CD14-positive monocyte (primary cell): ENCODE data around the gene FAM72B. TPM values are rescaled to one million over a fixed set of nuclear protein-coding genes. Genes with fewer than 3 reads are reported as not detected.
"Not testable (repeated sequence)": the region's sequence is repeated elsewhere in the genome, so short reads cannot be mapped to it uniquely, and the experiment has no call there.

Experiments
- DNase-seq, 3 donors: peaks; one replicate each; pipeline ENCODE4 v3.0.0-alpha.2; 2011 to 2022
- H2AFZ ChIP-seq: 2 replicates; pipeline ENCODE4 v1.6.0; 2012; ENCODE audit warnings: mild to moderate bottlenecking, low read depth, low read length, inconsistent platforms; ENCODE audit not compliant: insufficient read depth, poor library complexity, severe bottlenecking
- H3K27ac ChIP-seq, 2 donors: 1 replicate in 1 of 2; 2 replicates in 1 of 2; pipeline ENCODE4 v1.5.1; 2012 to 2013; ENCODE audit warnings: low read length in 2 of 2, control low read depth in 1 of 2, inconsistent platforms in 1 of 2, low read depth in 1 of 2, mild to moderate bottlenecking in 1 of 2
- H3K27me3 ChIP-seq, 2 donors: one replicate each; pipeline versions ENCODE4 v1.6.0 to v1.6.1; 2011 to 2013; ENCODE audit warnings: low read length in 2 of 2; ENCODE audit not compliant: control insufficient read depth in 2 of 2, insufficient read depth in 2 of 2
- H3K36me3 ChIP-seq, 2 donors: replicated peaks in 1 of 2; 1 replicate in 1 of 2; 2 replicates in 1 of 2; pipeline versions ENCODE4 v1.5.1 to v1.6.1; 2012 to 2013; ENCODE audit warnings: low read length in 2 of 2, control low read depth in 1 of 2, inconsistent platforms in 1 of 2, mild to moderate bottlenecking in 1 of 2; ENCODE audit not compliant: insufficient read depth in 2 of 2, control insufficient read depth in 1 of 2
- H3K4me1 ChIP-seq, 2 donors: 1 replicate in 1 of 2; 2 replicates in 1 of 2; pipeline versions ENCODE4 v1.5.1 to v1.6.1; 2012 to 2013; ENCODE audit warnings: low read length in 2 of 2, control low read depth in 1 of 2, inconsistent platforms in 1 of 2, mild to moderate bottlenecking in 1 of 2, moderate library complexity in 1 of 2; ENCODE audit not compliant: insufficient read depth in 2 of 2, control insufficient read depth in 1 of 2
- H3K4me2 ChIP-seq: replicated peaks from 2 replicates; pipeline ENCODE3; 2012; ENCODE audit warnings: low read length, moderate library complexity, mild to moderate bottlenecking; ENCODE audit not compliant: poor library complexity, severe bottlenecking; ENCODE audit errors: extremely low read depth
- H3K4me3 ChIP-seq, 3 experiments: fragments of 200-600 bp in 1 of 3; sonication (generic) in 1 of 3; replicated peaks in 1 of 3; 1 replicate in 2 of 3; 2 replicates in 1 of 3; pipeline ENCODE4 v1.5.1; 2011 to 2013; ENCODE audit warnings: low read length in 3 of 3, mild to moderate bottlenecking in 3 of 3, control low read depth in 2 of 3, low read depth in 2 of 3, inconsistent platforms in 1 of 3, moderate library complexity in 1 of 3
- H3K79me2 ChIP-seq: 2 replicates; pipeline ENCODE4 v1.6.0; 2012; ENCODE audit warnings: mild to moderate bottlenecking, control low read depth, inconsistent platforms, low read length, moderate library complexity; ENCODE audit not compliant: insufficient read depth
- H3K9ac ChIP-seq: 2 replicates; pipeline ENCODE4 v1.6.0; 2017; ENCODE audit warnings: low read length, mild to moderate bottlenecking; ENCODE audit not compliant: insufficient read depth, poor library complexity, severe bottlenecking
- H3K9me3 ChIP-seq, 2 donors: replicated peaks in 1 of 2; 1 replicate in 1 of 2; 2 replicates in 1 of 2; pipeline versions ENCODE4 v1.5.1 to v1.6.1; 2012 to 2013; ENCODE audit warnings: low read length in 2 of 2, control low read depth in 1 of 2; ENCODE audit not compliant: control insufficient read depth in 1 of 2, insufficient read depth in 1 of 2
- H4K20me1 ChIP-seq: 2 replicates; pipeline ENCODE4 v1.6.0; 2012; ENCODE audit warnings: mild to moderate bottlenecking, low read length, control low read depth, moderate library complexity; ENCODE audit not compliant: insufficient read depth
- H3K27ac Mint-ChIP-seq, 7 donors: one replicate each; pipeline ENCODE4 v1.8.0; 2020; ENCODE audit warnings: mild to moderate bottlenecking in 7 of 7, mixed read lengths in 7 of 7, moderate library complexity in 6 of 7, inconsistent platforms in 2 of 7
- H3K27me3 Mint-ChIP-seq, 3 donors: one replicate each; pipeline ENCODE4 v1.8.0; 2021 to 2022; ENCODE audit warnings: low read depth in 3 of 3, mild to moderate bottlenecking in 3 of 3, mixed read lengths in 3 of 3, moderate library complexity in 3 of 3, inconsistent platforms in 1 of 3
- H3K36me3 Mint-ChIP-seq, 2 donors: one replicate each; pipeline ENCODE4 v1.8.0; 2020; ENCODE audit warnings: mixed read lengths in 2 of 2, inconsistent platforms in 1 of 2, mild to moderate bottlenecking in 1 of 2
- H3K4me1 Mint-ChIP-seq: one replicate; pipeline ENCODE4 v1.8.0; 2020; ENCODE audit warnings: mild to moderate bottlenecking, mixed read lengths
- H3K4me3 Mint-ChIP-seq, 2 donors: one replicate each; pipeline ENCODE4 v1.8.0; 2020; ENCODE audit warnings: mild to moderate bottlenecking in 2 of 2, mixed read lengths in 2 of 2, moderate library complexity in 1 of 2
- H3K9me3 Mint-ChIP-seq, 7 donors: one replicate each; pipeline ENCODE4 v1.8.0; 2020 to 2022; ENCODE audit warnings: mixed read lengths in 7 of 7, mild to moderate bottlenecking in 6 of 7, moderate library complexity in 6 of 7, inconsistent platforms in 2 of 7
- WGBS: methylation state at CpG from one replicate; pipeline ENCODE4 v1.1.5; 2013; ENCODE audit warnings: missing lambda C conversion rate; ENCODE audit not compliant: insufficient coverage; 5-methylcytosine and 5-hydroxymethylcytosine counted together
- intact Hi-C, 2 donors: fragments of 100-400 bp; cut with micrococcal nuclease; formaldehyde crosslinking; loops; one replicate each; pipeline versions ENCODE4 v1.15.0 to v1.15.1; 2023
- polyA plus RNA-seq, 3 donors: library from polyadenylated mRNA; depleted of rRNA in 1 of 3; unstranded in 2 of 3; stranded (reverse) in 1 of 3; fragments of 300-500 nt in 2 of 3; fragments of >200 nt in 1 of 3; fragmentation: Illumina TruSeq in 2 of 3; gene quantifications; 1 replicate in 2 of 3; 2 replicates in 1 of 3; pipeline ENCODE4 v1.2.3, GENCODE V29; 2012 to 2021

FAM72B gene
- polyA plus RNA-seq, 3 donors, result 0.66 to 2.7 (median 0.73) TPM

DNA sequence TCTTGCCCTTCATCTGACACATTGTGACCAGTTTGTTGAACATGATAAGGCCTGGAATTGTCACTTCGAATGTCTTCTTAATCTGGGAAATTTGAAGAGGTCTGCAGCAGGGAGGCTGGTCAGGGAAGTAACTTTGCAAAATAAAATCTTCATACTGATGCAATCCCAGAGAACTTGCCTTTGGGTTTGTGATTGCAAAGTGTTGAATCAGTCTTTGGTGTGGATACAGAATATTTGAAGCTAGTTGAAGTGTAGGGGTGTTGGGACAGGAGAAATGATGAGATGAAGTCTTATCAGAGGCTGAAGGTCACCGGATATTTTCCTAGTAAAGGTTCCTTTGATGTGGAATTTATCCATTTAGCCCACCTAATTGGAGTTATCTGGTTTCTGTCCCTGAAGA, 42.8 kb upstream of the FAM72B start:
- H3K79me2 ChIP-seq, result peaks cover 20% of the 10 kb centered on the region
- H3K36me3 Mint-ChIP-seq, H3K4me1 Mint-ChIP-seq, H3K4me3 ChIP-seq, intact Hi-C loops, H2AFZ ChIP-seq, H3K27me3 Mint-ChIP-seq, H4K20me1 ChIP-seq, H3K4me2 ChIP-seq, H3K9me3 Mint-ChIP-seq, H3K9me3 ChIP-seq, H3K27ac ChIP-seq, H3K27ac Mint-ChIP-seq, DNase-seq, H3K9ac ChIP-seq, H3K36me3 ChIP-seq, H3K4me1 ChIP-seq, H3K4me3 Mint-ChIP-seq, H3K27me3 ChIP-seq: not testable (repeated sequence)
- no CpG with 5 or more reads among the region's 2 CpGs for WGBS

DNA sequence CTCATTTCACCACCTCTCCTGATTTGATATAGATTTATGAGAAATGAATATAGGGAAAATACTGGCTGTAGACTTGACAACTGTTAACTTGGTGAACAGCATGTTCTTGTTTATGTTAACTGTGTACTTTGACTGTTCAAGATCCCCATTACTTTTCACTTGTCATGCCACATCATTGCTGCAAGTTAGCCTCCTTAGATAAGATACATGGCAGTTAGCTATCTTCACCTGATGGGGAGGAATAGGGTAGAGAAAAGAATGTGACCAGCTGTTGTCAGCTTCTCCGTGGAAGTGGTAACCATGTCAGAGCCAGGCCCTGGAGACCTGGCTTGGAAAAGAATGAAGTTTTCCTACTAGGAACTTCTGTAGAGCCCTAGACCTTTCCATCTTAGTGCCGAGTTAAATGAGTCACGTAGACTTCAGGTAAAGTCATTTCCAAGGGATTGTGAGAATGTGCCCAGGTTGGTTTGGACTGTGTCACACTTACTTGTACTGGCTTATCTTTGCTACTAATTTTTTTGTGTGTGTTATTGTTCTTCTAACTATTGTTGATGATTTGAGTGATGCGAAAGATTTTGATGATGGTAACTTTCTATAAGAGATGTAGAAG, 42.3 kb upstream of the FAM72B start:
- H3K36me3 ChIP-seq, intact Hi-C loops, H3K27me3 ChIP-seq, DNase-seq, H3K9me3 Mint-ChIP-seq, H3K9me3 ChIP-seq, H4K20me1 ChIP-seq, H3K27ac ChIP-seq, H3K4me1 Mint-ChIP-seq, H3K36me3 Mint-ChIP-seq, H3K4me1 ChIP-seq, H3K27me3 Mint-ChIP-seq, H3K4me2 ChIP-seq, H3K4me3 ChIP-seq, H3K27ac Mint-ChIP-seq, H3K9ac ChIP-seq, H2AFZ ChIP-seq, H3K4me3 Mint-ChIP-seq: not testable (repeated sequence)
- WGBS, result no CpG with 5 or more reads among the region's 4 CpGs
- H3K79me2 ChIP-seq, result peaks cover 24% of the 10 kb centered on the region

GRCh38 chr1:121224714-121225113, 40.6 kb upstream of the FAM72B start:
- H3K4me3 Mint-ChIP-seq, H3K4me2 ChIP-seq, H3K36me3 ChIP-seq, H4K20me1 ChIP-seq, H3K4me1 Mint-ChIP-seq, H3K4me1 ChIP-seq, H2AFZ ChIP-seq, intact Hi-C loops, H3K9ac ChIP-seq, H3K27me3 Mint-ChIP-seq, H3K36me3 Mint-ChIP-seq, H3K27me3 ChIP-seq, H3K27ac ChIP-seq, H3K9me3 Mint-ChIP-seq, H3K4me3 ChIP-seq, H3K9me3 ChIP-seq, DNase-seq: not testable (repeated sequence)
- H3K27ac Mint-ChIP-seq, result peak overlapping the region in 5 of 7 donors; percentile 60 to 89 (median 79)
- no CpG with 5 or more reads among the region's 4 CpGs for WGBS
- peaks cover 24% of the 10 kb centered on the region for H3K79me2 ChIP-seq

DNA sequence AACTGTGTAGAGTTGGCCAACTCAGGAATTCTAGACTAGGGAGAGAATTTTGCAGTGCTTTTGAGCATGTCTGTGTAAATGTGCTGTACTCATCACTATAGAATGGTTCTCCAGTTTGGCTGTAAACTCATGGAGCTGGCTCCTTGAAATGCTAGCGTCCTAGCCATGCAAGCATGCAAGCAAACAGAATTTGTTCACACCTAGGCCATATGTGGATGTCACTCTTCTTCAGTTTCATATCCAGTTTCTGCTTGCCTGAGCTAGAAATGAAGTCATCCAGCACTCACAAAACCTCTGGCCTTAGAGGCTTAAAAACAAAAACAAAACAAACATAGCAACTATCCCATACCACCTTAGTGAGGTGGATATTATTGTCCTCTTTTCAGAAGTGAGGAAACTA, 37.6 kb upstream of the FAM72B start:
- H3K27me3 Mint-ChIP-seq, H2AFZ ChIP-seq, H3K4me3 ChIP-seq, H3K27me3 ChIP-seq, H3K9me3 Mint-ChIP-seq, H3K27ac Mint-ChIP-seq, H3K4me1 ChIP-seq, H3K36me3 ChIP-seq, H3K27ac ChIP-seq, H3K9ac ChIP-seq, intact Hi-C loops, H3K4me2 ChIP-seq, H4K20me1 ChIP-seq, H3K9me3 ChIP-seq, H3K36me3 Mint-ChIP-seq, H3K4me3 Mint-ChIP-seq, H3K4me1 Mint-ChIP-seq: not testable (repeated sequence)
- DNase-seq, result peak in 1 of 3 donors; percentile 4
- no CpG with 5 or more reads among the region's 1 CpG for WGBS
- H3K79me2 ChIP-seq, result peaks cover 27% of the 10 kb centered on the region
